ENCODE measurements around the gene ATP6V1E1. TPM values are rescaled to one million over a fixed set of nuclear protein-coding genes. Genes with fewer than 3 reads are reported as not detected.

ATP6V1E1 gene
- total and polyA plus RNA-seq, 8 donors = 19.2 to 78.9 (median 31.5) TPM

DNA sequence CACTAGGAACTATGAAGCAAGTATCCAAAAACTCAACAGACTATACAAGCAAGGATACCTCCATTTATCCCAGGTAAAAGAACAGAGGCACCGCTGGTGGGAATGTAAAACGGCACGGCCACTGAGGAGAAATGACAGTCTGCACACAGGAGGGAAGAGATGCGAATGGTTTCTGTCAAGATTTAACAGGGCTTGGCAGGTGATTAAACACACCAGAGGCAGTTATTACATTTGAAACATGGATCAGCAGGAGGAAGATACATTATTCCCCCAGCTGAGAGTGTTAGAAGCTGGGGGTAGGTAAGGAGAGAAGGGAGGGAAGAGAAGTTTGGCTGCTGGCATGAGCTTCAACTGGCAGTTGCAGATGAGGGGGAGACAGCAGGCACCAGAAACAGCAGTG lies 30.2 kb downstream of the ATP6V1E1 start:
- FAIRE-seq (no peak), ATAC-seq (no peak), DNase-seq (no peak)
- intact Hi-C loops (cut with DNase I) = no loop called here
- Histone ChIP-seq H3K4me3 (no peak overlapping the region), H3K9me3 (no peaks in the 10 kb centered on the region), H3K4me1 (no peaks in the 10 kb centered on the region), H3K36me3 (peaks cover 3 to 62% (median 40%) of the 10 kb centered on the region in 3 donors), H3K27ac (no peak overlapping the region), H3K27me3 (no peaks in the 10 kb centered on the region)
- 95 to 100% methylated on average over 4 of the region's 4 CpGs for WGBS, 2 donors
- TF ChIP-seq, protein P1, sequence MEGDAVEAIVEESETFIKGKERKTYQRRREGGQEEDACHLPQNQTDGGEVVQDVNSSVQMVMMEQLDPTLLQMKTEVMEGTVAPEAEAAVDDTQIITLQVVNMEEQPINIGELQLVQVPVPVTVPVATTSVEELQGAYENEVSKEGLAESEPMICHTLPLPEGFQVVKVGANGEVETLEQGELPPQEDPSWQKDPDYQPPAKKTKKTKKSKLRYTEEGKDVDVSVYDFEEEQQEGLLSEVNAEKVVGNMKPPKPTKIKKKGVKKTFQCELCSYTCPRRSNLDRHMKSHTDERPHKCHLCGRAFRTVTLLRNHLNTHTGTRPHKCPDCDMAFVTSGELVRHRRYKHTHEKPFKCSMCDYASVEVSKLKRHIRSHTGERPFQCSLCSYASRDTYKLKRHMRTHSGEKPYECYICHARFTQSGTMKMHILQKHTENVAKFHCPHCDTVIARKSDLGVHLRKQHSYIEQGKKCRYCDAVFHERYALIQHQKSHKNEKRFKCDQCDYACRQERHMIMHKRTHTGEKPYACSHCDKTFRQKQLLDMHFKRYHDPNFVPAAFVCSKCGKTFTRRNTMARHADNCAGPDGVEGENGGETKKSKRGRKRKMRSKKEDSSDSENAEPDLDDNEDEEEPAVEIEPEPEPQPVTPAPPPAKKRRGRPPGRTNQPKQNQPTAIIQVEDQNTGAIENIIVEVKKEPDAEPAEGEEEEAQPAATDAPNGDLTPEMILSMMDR (IDR thresholded peaks at IDR 0.05) = no peak

DNA sequence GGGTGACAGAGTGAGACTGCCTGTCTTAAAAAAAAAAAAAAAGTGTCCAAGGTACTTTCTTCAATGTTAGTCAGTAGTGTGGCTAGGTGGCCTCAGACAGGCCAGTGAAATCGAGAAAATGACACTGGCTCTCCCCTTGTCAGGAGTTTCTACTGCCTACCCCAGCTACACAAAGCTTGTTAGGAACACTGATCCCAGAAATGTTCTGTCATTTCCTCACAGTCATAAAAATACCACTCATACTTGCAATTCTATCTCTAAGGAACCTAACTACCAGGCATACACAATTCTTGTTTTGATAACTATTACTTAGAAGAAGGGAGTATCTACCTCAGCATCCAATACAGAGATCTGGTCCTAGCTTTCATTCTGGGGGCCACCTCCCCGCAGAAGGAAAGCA lies 31.3 kb downstream of the ATP6V1E1 start:
- no peak for DNase-seq
- intact Hi-C loops (cut with DNase I) = no loop called here
- no peak for FAIRE-seq
- no peak overlapping the region for H3K4me3 ChIP-seq
- no peaks in the 10 kb centered on the region for H3K4me1 ChIP-seq
- TF ChIP-seq, protein P1 (IDR thresholded peaks at IDR 0.05) = no peak
- no peak overlapping the region for H3K27ac ChIP-seq
- 95 to 99% methylated on average over 2 of the region's 2 CpGs for WGBS, 2 donors
- H3K9me3 ChIP-seq = no peaks in the 10 kb centered on the region
- peaks cover 5 to 73% (median 49%) of the 10 kb centered on the region in 3 donors for H3K36me3 ChIP-seq
- no peaks in the 10 kb centered on the region for H3K27me3 ChIP-seq
- ATAC-seq = no peak

- FAIRE-seq (no peak), ATAC-seq (no peak), DNase-seq (peak in 1 of 6 donors; percentile 30)
- intact Hi-C loops (cut with DNase I) = no loop called here
- Histone ChIP-seq H3K27me3 (no peaks in the 10 kb centered on the region), H3K27ac (no peak overlapping the region), H3K36me3 (peaks cover 5 to 80% (median 52%) of the 10 kb centered on the region in 3 donors), H3K4me1 (no peaks in the 10 kb centered on the region), H3K4me3 (no peak overlapping the region), H3K9me3 (no peaks in the 10 kb centered on the region)
- 95 to 97% methylated on average over 6 of the region's 6 CpGs for WGBS, 2 donors
- TF ChIP-seq, protein P1 (IDR thresholded peaks at IDR 0.05) = no peak
Measured at GRCh38 chr22:17596226-17596625, 32.3 kb downstream of the ATP6V1E1 start.

GRCh38 chr22:17592201-17592600 lies 36.3 kb downstream of the ATP6V1E1 start:
- peaks cover 5 to 62% (median 33%) of the 10 kb centered on the region in 3 donors for H3K36me3 ChIP-seq
- WGBS, 2 donors = 84 to 86% methylated on average over 5 of the region's 5 CpGs
- H3K4me3 ChIP-seq = no peak overlapping the region
- no peaks in the 10 kb centered on the region for H3K27me3 ChIP-seq
- FAIRE-seq (no peak), DNase-seq (peak in 1 of 6 donors; percentile 6), ATAC-seq (no peak)
- H3K27ac ChIP-seq = no peak overlapping the region
- TF ChIP-seq, protein P1 (IDR thresholded peaks at IDR 0.05) = no peak
- H3K4me1 ChIP-seq = no peaks in the 10 kb centered on the region
- intact Hi-C loops (cut with DNase I) = no loop called here
- H3K9me3 ChIP-seq = no peaks in the 10 kb centered on the region

- H3K4me1 ChIP-seq = no peaks in the 10 kb centered on the region
- intact Hi-C loops (cut with DNase I) = no loop called here
- 87 to 89% methylated on average over 5 of the region's 5 CpGs for WGBS, 2 donors
- ATAC-seq (no peak), FAIRE-seq (no peak), DNase-seq (peak in 1 of 6 donors; percentile 23)
- no peak overlapping the region for H3K4me3 ChIP-seq
- no peaks in the 10 kb centered on the region for H3K27me3 ChIP-seq
- H3K27ac ChIP-seq = no peak overlapping the region
- no peaks in the 10 kb centered on the region for H3K9me3 ChIP-seq
- TF ChIP-seq, protein P1 (IDR thresholded peaks at IDR 0.05) = no peak
- H3K36me3 ChIP-seq = peaks cover 5 to 47% (median 21%) of the 10 kb centered on the region in 3 donors
Measured at GRCh38 chr22:17590586-17590985, 38.0 kb downstream of the ATP6V1E1 start.
